SU-DHL-6 (cell line): ENCODE measurements around the gene TRABD.

Source experiments
- CTCF ChIP-seq: fragments of 200-600 bp; sonication (generic); IDR thresholded peaks from one replicate; pipeline ENCODE4 v1.5.1; 2017; ENCODE audit warnings: antibody characterized with exemption, mild to moderate bottlenecking, low read length, moderate library complexity; ENCODE audit not compliant: insufficient read depth, poor library complexity, severe bottlenecking
- EZH2phosphoT487 ChIP-seq: fragments of 200-600 bp; sonication (generic), shearing (Covaris generic); conservative IDR thresholded peaks from 2 replicates; pipeline ENCODE4 v1.6.1; 2018; ENCODE audit warnings: mild to moderate bottlenecking, antibody characterized with exemption, low read length, moderate library complexity, mixed read lengths

DNA sequence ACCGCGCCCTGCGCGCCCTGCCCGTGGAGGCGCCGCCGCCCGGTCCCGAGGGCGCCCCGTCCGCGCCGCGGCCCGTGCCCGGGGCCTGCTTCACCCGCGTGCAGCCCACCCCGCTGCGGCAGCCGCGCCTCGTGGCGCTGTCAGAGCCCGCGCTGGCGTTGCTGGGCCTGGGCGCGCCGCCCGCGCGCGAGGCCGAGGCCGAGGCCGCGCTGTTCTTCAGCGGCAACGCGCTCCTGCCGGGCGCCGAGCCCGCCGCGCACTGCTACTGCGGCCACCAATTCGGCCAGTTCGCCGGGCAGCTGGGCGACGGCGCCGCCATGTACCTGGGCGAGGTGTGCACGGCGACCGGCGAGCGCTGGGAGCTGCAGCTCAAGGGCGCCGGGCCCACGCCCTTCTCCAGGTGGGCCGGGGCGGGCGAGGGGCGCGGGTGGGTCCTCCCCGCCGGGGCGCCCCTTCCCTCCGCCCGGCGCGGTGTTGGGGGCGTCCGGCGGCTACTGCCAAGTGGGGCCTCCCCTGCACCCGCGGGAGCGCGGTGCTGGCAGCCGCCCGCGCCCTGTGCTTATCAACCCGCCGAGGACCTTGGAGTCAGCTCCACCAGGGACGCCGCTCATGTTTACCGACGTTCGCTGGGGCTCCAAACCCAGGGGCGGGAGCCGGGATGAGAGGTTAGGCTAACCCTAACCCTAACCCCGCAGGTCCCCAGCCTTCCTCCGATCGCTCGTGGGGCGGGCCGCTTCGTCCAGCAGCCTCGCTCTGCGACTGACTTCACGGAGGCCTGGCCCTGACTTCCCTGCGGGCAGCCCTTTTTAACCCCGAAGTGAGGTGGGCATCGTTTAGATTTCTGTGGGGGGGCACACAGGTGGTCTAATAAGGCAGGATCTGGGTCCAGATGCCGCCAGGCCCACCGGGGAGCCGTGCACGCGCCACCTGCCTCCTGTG lies 15.7 kb downstream of the TRABD start:
- TF ChIP-seq CTCF, result no peak
- TF ChIP-seq EZH2phosphoT487, result no peak
